NCI-H128 (cell line): ENCODE measurements around the gene GLRA1.

Experiments
- DNase-seq: peaks from one replicate; lab custom pipeline; 2025; ENCODE audit not compliant: unreplicated experiment; lab: John Stamatoyannopoulos, UW

The GLRA1 gene

DNA sequence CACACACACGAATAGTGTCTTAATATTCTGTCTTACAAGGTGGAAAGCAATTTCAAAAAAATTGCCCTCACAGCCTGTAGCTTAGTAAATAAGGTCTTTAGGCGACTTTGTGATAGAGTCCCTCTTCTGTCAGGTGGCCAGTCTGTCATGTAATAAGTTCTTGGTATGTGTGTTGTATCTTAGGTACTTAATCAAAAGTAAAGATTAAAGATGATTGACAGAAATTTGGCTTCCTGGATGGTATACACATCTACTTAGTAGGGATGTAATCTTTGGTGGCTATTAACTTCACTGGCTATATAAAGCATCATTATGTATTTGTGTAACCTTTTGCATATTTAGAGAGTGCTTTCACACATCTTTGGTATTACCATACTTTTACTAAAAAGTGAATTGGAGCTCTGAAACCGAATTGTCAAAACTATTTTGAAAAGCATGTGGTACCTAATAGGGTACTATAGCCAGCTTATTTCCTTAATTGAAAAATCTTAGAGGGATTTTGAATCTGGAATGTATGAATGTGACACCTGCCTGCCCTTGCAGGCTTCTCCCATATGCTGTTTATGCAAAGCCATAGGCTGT, 149.5 kb downstream of the GLRA1 start:
- no peak for DNase-seq

- DNase-seq: no peak
These were observed 150.7 kb downstream of the GLRA1 start for GRCh38 chr5:151773951-151774350.

DNA sequence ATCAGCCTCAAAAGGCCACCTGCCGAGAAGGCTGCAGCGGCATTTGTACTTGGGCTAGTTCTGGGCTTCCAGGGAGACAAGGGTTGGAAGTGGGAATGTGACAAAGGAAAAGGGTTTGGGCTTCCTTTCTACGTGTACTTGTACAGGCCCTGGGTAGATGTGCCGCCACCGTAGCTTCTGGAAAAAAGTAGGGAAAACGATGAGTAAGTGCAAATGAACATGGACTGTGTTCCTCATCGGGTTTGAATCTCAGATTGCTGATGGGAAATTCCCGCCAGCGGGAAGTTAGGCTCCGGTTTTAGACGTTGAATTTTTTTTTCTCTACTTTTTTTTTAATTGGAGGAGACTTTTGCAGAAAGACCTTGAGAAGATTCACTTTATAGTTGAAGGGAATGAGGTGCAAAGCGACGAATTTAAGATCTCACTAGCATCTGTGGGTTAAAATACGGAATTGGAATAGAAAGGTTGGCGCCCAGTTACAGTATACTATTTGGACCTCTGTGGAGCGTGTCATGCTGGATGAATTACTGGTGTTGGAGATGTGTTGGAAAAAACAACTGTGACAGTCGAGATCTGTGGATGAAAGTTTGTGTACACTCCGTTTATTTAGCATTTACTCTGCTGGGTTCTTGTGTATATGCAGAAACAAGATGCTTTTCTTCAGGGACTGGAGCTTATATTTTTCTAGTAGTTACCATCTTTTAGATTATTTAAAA, 151.6 kb downstream of the GLRA1 start:
- no peak for DNase-seq
